Activated CD4-positive, alpha-beta memory T cell treated with anti-CD3 and anti-CD28 coated beads, Interleukin-2, amount 10 ng/mL, durations not matched to agents 7 days and 5 days (primary cell): ENCODE data around the gene GARNL3. TPM values are rescaled to one million over a fixed set of nuclear protein-coding genes. Genes with fewer than 3 reads are reported as not detected.
A peak's percentile ranks its signal among the peaks of the same experiment; 100 is the strongest.

Experiments
- CTCF ChIA-PET: fragments of 350-600 bp; sonication (Branson Sonifier 250); formaldehyde crosslinking; loops from one replicate; lab custom pipeline; 2021; ENCODE audit warnings: antibody characterized with exemption, inconsistent platforms; lab: Charles Lee
- POLR2A ChIA-PET: fragments of 350-600 bp; sonication (Branson Sonifier 250); formaldehyde crosslinking; loops from one replicate; lab custom pipeline; 2021; ENCODE audit warnings: antibody characterized with exemption; lab: Charles Lee
- DNase-seq: peaks from one replicate; pipeline ENCODE4 v3.0.0-alpha.2; 2020
- H3K27ac Mint-ChIP-seq: one replicate; pipeline ENCODE4 v1.8.0; 2021; ENCODE audit warnings: mild to moderate bottlenecking, mixed read lengths
- H3K27me3 Mint-ChIP-seq: one replicate; pipeline ENCODE4 v1.8.0; 2021; ENCODE audit warnings: mixed read lengths
- H3K36me3 Mint-ChIP-seq: one replicate; pipeline ENCODE4 v1.8.0; 2021; ENCODE audit warnings: low read depth, mixed read lengths
- H3K4me1 Mint-ChIP-seq: one replicate; pipeline ENCODE4 v1.8.0; 2021; ENCODE audit warnings: mixed read lengths
- H3K4me3 Mint-ChIP-seq: one replicate; pipeline ENCODE4 v1.8.0; 2021; ENCODE audit warnings: mild to moderate bottlenecking, mixed read lengths
- H3K9me3 Mint-ChIP-seq: one replicate; pipeline ENCODE4 v1.8.0; 2021; ENCODE audit warnings: mixed read lengths
- total RNA-seq, 2 experiments: library from RNA; stranded (reverse); gene quantifications; one replicate each; pipeline ENCODE4 v1.2.3, GENCODE V29; 2021

The GARNL3 gene
- total RNA-seq, 2 experiments from 2014 or later = 0.86 to 0.95 TPM

DNA sequence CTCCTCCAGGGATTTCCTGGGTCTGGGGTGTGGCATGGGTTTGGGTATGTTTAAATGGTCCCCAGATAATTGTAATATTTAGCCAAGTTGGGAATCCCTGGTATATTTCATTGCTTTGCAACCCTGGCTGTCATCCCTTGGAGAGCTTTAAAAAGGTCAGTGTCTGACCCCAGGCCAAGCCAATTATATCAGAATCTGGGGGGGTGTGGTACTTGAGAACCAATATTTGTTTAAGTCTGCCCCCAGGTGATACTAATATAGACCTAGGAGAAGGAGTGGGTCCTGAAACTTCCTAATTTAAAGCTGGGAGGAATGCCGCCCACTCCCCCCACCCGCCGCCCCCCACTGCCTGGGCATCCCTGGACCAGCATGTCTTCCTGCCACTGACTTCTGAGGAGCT, 94.2 kb downstream of the GARNL3 start:
- no peak for DNase-seq
- no peak overlapping the region for H3K27ac Mint-ChIP-seq
- H3K9me3 Mint-ChIP-seq = no peaks in the 10 kb centered on the region
- no peak overlapping the region for H3K4me3 Mint-ChIP-seq
- no peaks in the 10 kb centered on the region for H3K36me3 Mint-ChIP-seq
- peaks cover 9% of the 10 kb centered on the region for H3K4me1 Mint-ChIP-seq
- ChIA-PET POLR2A (no interaction called here), CTCF (interaction anchor here (0.6 kb wide), 1 partner anchor 97 kb away, joined by 4 read pairs; no protein-coding TSS in a partner anchor)
- peaks cover 9% of the 10 kb centered on the region for H3K27me3 Mint-ChIP-seq

DNA sequence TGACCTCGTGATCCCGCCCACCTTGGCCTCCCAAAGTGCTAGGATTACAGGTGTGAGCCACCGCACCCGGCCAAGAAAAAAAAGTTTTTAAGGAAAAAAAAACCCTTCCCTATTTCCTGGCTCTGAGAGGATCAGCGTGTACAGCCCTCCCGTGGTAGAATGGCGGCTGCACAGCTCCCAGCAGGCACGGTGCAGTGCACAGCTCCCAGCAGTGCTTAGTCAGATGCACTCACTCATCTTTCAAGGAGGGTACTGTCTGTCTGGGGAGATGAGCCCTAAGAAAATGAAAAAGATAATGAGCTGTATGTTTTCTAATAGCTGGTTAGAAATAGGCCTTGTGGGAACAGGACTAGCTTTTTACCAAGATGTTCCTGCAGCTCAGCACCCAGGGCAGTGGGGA, 95.7 kb downstream of the GARNL3 start:
- Mint-ChIP-seq H3K27me3 (peaks cover 2% of the 10 kb centered on the region), H3K9me3 (no peaks in the 10 kb centered on the region), H3K27ac (no peak overlapping the region), H3K4me3 (no peak overlapping the region), H3K4me1 (peaks cover 9% of the 10 kb centered on the region), H3K36me3 (no peaks in the 10 kb centered on the region)
- ChIA-PET POLR2A (interaction anchor here (1.0 kb wide), 1 partner anchor 91 kb away, joined by 5 read pairs; the partner anchor contains the start of genes LRSAM1 and RPL12), CTCF (interaction anchor here (1.1 to 1.7 kb wide), 2 partner anchors 9 to 278 kb away, joined by 3 to 4 read pairs; no protein-coding TSS in a partner anchor)
- no peak for DNase-seq

DNA sequence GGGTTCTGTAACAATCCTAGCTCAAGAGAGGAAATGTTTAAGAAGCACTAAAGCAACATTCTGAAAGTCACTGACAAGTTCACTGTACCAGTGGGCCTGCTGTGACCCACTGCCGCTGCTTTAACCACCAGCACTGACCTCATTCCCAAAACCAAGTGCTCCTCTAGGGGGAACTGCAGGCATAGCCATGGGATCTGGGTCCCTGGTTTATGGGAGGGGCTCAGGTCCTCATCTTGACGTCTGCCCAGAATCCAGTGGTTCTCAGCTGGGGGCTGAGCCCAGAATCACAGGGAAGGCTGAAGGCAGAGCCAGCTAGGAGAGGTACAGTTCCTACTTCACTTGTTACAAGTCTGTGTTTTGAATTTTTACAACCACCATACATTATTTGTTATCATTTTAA, 96.3 kb downstream of the GARNL3 start:
- Mint-ChIP-seq H3K4me3 (no peak overlapping the region), H3K4me1 (peaks cover 9% of the 10 kb centered on the region), H3K9me3 (no peaks in the 10 kb centered on the region), H3K36me3 (no peaks in the 10 kb centered on the region), H3K27me3 (no peaks in the 10 kb centered on the region), H3K27ac (no peak overlapping the region)
- CTCF ChIA-PET = interaction anchor here (1.7 kb wide), 1 partner anchor 9 kb away, joined by 3 read pairs; no protein-coding TSS in a partner anchor
- POLR2A ChIA-PET = interaction anchor here (1.0 kb wide), 1 partner anchor 90 kb away, joined by 5 read pairs; the partner anchor contains the start of genes LRSAM1 and RPL12
- no peak for DNase-seq

DNA sequence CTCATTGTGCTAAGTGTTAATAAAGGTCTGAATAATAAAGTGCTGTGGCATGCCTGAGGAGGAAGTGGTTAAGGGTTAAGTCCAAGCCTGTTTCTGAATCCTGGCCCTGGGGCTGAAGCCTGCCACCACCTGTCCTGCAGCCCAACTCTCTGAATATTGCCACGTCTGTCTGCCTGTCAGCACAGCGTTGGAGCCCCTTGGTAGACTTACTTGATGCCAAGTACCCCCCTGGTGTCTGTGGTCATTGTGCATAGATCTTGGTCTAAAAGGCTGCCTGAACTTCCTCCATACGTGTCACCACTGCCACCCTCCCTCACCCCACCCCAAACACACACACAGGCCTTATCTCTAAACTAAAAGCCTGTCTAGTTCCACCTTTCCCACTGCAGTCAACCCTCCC, 97.0 kb downstream of the GARNL3 start:
- DNase-seq = no peak
- H3K27me3 Mint-ChIP-seq = no peaks in the 10 kb centered on the region

DNA sequence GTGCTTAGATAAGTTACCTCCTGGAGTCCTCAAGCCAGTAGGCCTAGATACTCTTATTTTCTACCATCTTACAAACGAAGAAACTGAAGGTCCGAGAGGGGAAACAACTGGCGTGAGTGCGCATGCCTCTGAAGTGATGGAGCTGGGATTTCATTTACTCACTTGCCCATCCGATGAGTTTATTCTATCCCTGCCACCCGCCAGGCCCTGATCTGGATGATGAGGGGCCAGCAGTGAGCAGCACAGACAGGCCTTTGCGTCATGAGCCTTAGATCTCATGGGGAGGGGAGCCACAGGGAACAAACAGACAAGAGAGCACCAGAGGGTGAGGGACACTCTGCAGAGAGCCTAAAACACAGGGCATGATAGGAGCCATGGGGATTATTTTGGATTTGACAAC, 98.3 kb downstream of the GARNL3 start:
- ChIA-PET POLR2A (interaction anchor here (1.1 to 1.6 kb wide), 2 partner anchors 25 to 88 kb away, joined by 3 to 4 read pairs; no protein-coding TSS in a partner anchor), CTCF (no interaction called here)
- H3K4me1 Mint-ChIP-seq = peaks cover 9% of the 10 kb centered on the region
- H3K4me3 Mint-ChIP-seq = no peak overlapping the region
- H3K27me3 Mint-ChIP-seq = no peaks in the 10 kb centered on the region
- no peak overlapping the region for H3K27ac Mint-ChIP-seq
- no peaks in the 10 kb centered on the region for H3K9me3 Mint-ChIP-seq
- DNase-seq = no peak
- H3K36me3 Mint-ChIP-seq = no peaks in the 10 kb centered on the region

More for the DNA sequence above, 97.0 kb downstream of the GARNL3 start:
- ChIA-PET CTCF (no interaction called here), POLR2A (no interaction called here)
- no peak overlapping the region for H3K4me3 Mint-ChIP-seq
- peak overlapping the region; percentile 18 for H3K27ac Mint-ChIP-seq
- peaks cover 9% of the 10 kb centered on the region for H3K4me1 Mint-ChIP-seq
- H3K36me3 Mint-ChIP-seq = no peaks in the 10 kb centered on the region
- H3K9me3 Mint-ChIP-seq = no peaks in the 10 kb centered on the region

DNA sequence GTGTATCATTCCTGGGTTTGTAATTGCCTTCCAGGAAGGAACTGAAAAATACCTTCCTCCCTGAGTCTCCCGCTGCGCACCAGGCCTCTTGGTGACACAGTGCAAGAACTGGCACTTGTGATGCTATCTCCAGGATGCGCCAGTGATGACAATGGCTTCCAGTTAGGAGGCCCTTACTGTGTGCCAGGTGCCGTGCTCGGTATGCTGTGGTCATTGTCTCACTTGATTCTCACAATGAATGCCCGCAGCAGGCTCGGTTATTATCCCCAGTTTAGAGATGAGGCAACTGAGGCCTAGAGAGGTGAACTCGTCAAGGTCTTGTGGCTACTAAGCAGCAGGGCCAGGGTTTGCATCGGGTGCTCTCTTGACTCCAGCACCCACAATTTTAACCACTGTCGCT, 100.9 kb downstream of the GARNL3 start:
- H3K27me3 Mint-ChIP-seq = peaks cover 18% of the 10 kb centered on the region
- no peaks in the 10 kb centered on the region for H3K36me3 Mint-ChIP-seq
- no peak overlapping the region for H3K4me3 Mint-ChIP-seq
- ChIA-PET POLR2A (no interaction called here), CTCF (no interaction called here)
- peaks cover 9% of the 10 kb centered on the region for H3K4me1 Mint-ChIP-seq
- H3K9me3 Mint-ChIP-seq = no peaks in the 10 kb centered on the region
- H3K27ac Mint-ChIP-seq = no peak overlapping the region
- DNase-seq = no peak

DNA sequence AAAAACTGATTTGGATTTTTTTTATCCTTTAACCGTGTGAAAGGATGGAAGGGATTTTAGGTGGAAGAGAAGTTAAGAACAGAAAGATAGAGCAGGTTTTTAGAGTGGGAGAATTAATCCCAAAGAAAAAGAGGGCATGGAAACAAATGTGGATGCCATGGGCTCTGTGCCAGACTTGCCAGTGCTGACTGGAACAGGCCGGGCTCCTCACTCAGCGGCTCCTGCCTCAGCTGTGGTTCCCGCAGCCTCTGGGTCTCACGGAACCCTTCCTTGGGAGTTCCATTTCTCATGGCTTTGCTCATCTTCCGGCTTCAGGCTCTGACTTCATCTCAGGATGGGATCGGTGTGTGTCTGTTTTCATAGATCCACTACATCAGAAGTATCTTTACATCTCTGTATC, 102.0 kb downstream of the GARNL3 start:
- H3K36me3 Mint-ChIP-seq = no peaks in the 10 kb centered on the region
- DNase-seq = no peak
- peaks cover 3% of the 10 kb centered on the region for H3K4me1 Mint-ChIP-seq
- no peak overlapping the region for H3K4me3 Mint-ChIP-seq
- H3K27me3 Mint-ChIP-seq = peaks cover 27% of the 10 kb centered on the region
- no peak overlapping the region for H3K27ac Mint-ChIP-seq
- POLR2A ChIA-PET = no interaction called here
- H3K9me3 Mint-ChIP-seq = no peaks in the 10 kb centered on the region
- CTCF ChIA-PET = interaction anchor here (1.3 kb wide), 1 partner anchor 30 kb away, joined by 3 read pairs; the partner anchor contains the start of gene SLC2A8

DNA sequence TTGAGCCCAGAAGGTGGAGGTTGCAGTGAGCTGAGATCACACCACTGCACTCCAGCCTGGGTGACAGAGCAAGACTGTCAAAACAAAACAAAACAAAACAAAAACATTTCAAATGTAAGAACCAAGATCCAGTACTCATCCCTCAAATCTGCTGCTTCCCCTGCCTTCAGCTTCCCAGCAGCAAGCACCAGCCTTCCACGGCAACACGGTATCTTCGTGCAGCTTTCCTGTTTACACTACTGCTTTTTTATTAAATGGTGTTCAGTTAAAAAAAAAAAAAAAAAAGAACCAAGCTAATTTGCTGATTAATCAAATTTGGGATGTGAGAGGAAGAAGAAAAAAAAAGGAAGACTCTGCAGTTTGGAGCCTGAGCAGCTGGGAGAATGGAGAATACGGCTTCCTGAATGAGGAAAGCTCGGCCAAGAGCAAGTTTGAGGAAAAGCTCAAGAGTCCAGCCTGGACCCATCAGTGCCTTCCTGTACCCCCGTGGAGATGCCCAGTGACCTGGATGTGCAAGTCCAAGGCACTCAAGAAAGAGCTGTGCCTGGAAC, 104.4 kb downstream of the GARNL3 start:
- Mint-ChIP-seq H3K36me3 (no peaks in the 10 kb centered on the region), H3K27ac (no peak overlapping the region), H3K4me1 (no peaks in the 10 kb centered on the region), H3K4me3 (no peak overlapping the region), H3K9me3 (no peaks in the 10 kb centered on the region), H3K27me3 (peaks cover 38% of the 10 kb centered on the region)
- ChIA-PET CTCF (interaction anchor here (1.3 kb wide), 1 partner anchor 9 kb away, joined by 3 read pairs; no protein-coding TSS in a partner anchor), POLR2A (no interaction called here)
- no peak for DNase-seq

DNA sequence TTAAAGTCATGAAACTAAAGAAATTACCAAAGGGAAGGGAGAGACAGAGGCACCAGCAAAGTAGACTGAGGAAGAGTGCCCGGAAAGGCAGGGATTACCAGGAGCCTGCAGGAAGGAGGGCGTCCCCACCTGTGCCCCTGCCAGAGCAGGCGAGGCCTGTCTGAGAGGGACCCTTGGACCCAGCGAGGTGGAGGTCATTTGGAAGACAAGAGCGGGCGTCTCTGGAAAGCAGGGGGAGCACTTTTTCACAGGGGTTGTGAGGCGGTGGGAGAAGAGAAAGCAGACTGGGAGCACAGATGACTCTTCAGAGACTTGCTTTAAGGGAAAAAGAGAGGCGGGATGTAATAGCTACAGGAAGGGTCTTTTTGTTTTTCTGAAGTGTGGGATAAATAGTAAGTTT, 104.9 kb downstream of the GARNL3 start:
- H3K4me3 Mint-ChIP-seq = no peak overlapping the region
- peaks cover 40% of the 10 kb centered on the region for H3K27me3 Mint-ChIP-seq
- ChIA-PET CTCF (interaction anchor here (0.8 to 1.3 kb wide), 2 partner anchors 9 to 16 kb away, joined by 3 to 4 read pairs; no protein-coding TSS in a partner anchor), POLR2A (no interaction called here)
- no peaks in the 10 kb centered on the region for H3K36me3 Mint-ChIP-seq
- DNase-seq = no peak
- no peaks in the 10 kb centered on the region for H3K4me1 Mint-ChIP-seq
- H3K27ac Mint-ChIP-seq = no peak overlapping the region
- no peaks in the 10 kb centered on the region for H3K9me3 Mint-ChIP-seq

DNA sequence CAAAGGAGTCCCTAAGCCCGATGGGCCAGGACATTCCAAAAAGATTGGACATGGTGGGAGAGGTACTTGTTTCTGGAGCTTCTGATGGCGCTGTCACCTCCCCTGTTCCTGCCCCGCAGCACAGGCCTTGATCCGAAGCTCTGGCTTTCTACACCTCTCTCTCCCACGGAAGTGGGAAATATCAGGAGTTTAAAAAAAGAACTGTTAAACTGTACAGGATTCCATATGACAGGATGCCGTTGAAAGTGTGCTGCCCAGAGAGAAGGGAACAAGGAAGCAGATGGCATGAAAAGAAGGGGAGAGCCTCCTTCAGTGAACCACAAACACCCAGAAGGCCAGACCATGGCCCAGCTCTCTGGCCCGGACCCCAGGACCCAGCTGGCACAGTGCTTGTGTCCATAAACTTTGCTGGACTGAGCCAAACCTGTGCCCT, 105.6 kb downstream of the GARNL3 start:
- no peak for DNase-seq
- ChIA-PET POLR2A (no interaction called here), CTCF (interaction anchor here (0.8 to 1.3 kb wide), 2 partner anchors 10 to 15 kb away, joined by 3 to 4 read pairs; no protein-coding TSS in a partner anchor)
- Mint-ChIP-seq H3K4me3 (no peak overlapping the region), H3K27ac (no peak overlapping the region), H3K36me3 (no peaks in the 10 kb centered on the region), H3K9me3 (no peaks in the 10 kb centered on the region), H3K4me1 (no peaks in the 10 kb centered on the region), H3K27me3 (peaks cover 43% of the 10 kb centered on the region)

DNA sequence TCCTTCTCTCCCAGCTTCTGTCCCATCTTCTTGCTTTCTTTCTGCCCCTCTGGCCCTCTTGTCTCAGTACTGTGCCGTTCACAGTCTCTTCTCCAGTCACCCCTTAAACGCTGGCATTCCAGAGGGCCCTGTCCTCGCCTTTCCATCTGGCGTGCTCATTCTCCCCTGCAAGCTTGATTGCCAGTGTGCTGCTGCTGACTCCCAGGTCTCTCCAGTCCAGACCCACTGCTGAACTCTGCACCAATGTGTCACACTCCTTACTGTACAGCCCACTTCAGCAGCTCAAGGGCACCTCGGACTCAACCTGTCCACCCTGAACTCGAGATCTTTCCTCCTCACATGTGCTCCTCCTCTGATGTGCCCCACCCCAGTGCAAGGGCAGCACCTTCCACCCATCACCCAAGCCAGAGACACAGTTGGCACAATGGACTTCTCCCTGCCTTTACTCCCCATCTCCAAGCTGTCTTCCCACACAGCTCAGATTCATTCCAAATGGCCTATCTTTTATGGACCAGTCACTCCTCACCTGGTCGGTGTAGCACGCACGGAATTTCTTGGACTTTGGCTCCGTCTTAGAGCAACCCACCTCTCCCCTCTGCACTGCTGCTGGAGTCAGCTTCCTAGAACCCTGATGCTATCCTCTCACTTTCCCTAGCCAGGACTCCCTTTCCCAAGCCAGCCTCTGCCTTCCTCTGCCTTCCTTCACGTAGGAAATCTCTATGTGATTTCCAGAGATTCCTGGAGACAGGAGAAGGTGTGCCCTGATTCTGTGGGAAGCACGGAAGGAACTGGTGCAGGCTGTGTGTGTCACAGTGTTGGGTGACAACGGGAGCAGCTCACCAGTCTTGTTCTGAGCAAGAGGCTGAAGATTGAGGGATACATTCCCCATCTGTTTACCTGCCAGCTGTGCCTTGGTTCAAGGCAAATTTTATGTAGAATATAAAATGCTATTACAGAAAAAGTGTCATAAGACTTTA, 106.4 kb downstream of the GARNL3 start:
- Mint-ChIP-seq H3K27ac (no peak overlapping the region), H3K4me1 (no peaks in the 10 kb centered on the region), H3K36me3 (no peaks in the 10 kb centered on the region), H3K27me3 (peaks cover 49% of the 10 kb centered on the region), H3K4me3 (no peak overlapping the region), H3K9me3 (no peaks in the 10 kb centered on the region)
- CTCF ChIA-PET = no interaction called here
- no peak for DNase-seq
- POLR2A ChIA-PET = interaction anchor here (1.3 kb wide), 1 partner anchor 20 kb away, joined by 3 read pairs; no protein-coding TSS in a partner anchor

DNA sequence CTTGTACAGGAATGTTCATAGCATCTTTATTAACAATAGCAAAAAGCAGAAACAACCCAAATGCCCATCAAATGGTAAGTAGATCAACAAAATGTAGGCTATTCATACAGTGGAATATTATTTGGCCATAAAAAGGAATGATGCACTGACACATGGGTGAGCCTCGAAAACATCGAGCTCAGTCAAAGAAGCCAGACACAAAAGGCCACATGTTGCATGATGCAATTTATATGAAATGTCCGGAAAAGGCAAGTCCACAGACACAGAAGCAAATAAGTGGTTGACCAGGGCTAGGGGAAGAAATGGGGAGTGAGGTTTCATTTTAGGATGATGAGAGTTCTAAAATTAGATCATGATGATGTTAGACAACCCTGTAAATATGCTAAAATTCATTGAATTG, 115.9 kb downstream of the GARNL3 start:
- Mint-ChIP-seq H3K4me3 (no peak overlapping the region), H3K36me3 (no peaks in the 10 kb centered on the region), H3K9me3 (no peaks in the 10 kb centered on the region), H3K27me3 (peaks cover 51% of the 10 kb centered on the region), H3K4me1 (no peaks in the 10 kb centered on the region), H3K27ac (no peak overlapping the region)
- ChIA-PET POLR2A (no interaction called here), CTCF (interaction anchor here (1.1 kb wide), 1 partner anchor 37 kb away, joined by 4 read pairs; no protein-coding TSS in a partner anchor)
- DNase-seq = no peak

DNA sequence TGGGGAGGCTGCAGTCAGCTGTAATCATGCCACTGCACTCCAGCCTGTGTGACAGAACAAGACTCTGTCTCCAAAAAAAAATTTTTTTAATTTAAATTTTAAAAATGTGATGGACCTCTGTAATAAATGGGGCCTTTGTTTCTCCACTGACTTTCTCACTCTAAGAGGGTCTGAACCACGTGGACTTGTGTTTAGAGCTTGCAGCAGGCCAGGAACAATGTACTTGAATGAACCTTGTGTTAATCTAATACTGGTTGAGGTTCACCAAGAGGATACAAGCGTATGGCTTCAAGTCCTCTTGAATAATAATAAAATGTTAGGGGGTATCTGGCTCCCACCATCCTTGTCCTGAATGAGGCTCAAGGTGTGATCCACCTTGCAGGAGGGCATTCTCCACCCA, 118.0 kb downstream of the GARNL3 start:
- Mint-ChIP-seq H3K27me3 (peaks cover 59% of the 10 kb centered on the region), H3K9me3 (no peaks in the 10 kb centered on the region), H3K4me3 (no peak overlapping the region), H3K4me1 (peaks cover 4% of the 10 kb centered on the region), H3K27ac (no peak overlapping the region), H3K36me3 (no peaks in the 10 kb centered on the region)
- no peak for DNase-seq
- POLR2A ChIA-PET = no interaction called here
- CTCF ChIA-PET = no interaction called here
